Right lobe of liver (tissue), 6 donors: Measurements from ENCODE around the gene AKAP14. TPM values are rescaled to one million over a fixed set of nuclear protein-coding genes. Genes with fewer than 3 reads are reported as not detected.
"Not testable (repeated sequence)": the region's sequence is repeated elsewhere in the genome, so short reads cannot be mapped to it uniquely, and the experiment has no call there.

Source experiments
- ATAC-seq, 4 donors: fragments of 200-7000 bp; cut with Tn5 transposase; one replicate each; pipeline ENCODE4 v1.9.1; 2020; ENCODE audit warnings: mild to moderate bottlenecking in 4 of 4, moderate library complexity in 4 of 4
- DNase-seq, 3 donors: peaks; one replicate each; pipeline ENCODE4 v3.0.0-alpha.2; 2020
- H3K27ac ChIP-seq, 3 donors: fragments of 200-600 bp; one replicate each; pipeline ENCODE4 v1.8.0; 2022
- H3K27me3 ChIP-seq, 2 donors: fragments of 200-600 bp; one replicate each; pipeline ENCODE4 v1.8.0; 2022
- H3K36me3 ChIP-seq, 4 donors: fragments of 200-600 bp; sonication (generic) in 1 of 4; one replicate each; pipeline versions ENCODE4 v1.5.1 to v1.8.0; 2017 to 2022; ENCODE audit warnings: control low read depth in 1 of 4
- H3K4me1 ChIP-seq, 4 donors: fragments of 200-600 bp; sonication (generic) in 1 of 4; one replicate each; pipeline versions ENCODE4 v1.5.1 to v1.8.0; 2017 to 2022; ENCODE audit warnings: control low read depth in 1 of 4
- H3K4me3 ChIP-seq, 3 donors: fragments of 200-600 bp; one replicate each; pipeline ENCODE4 v1.8.0; 2022
- H3K9me3 ChIP-seq, 4 donors: fragments of 200-600 bp; sonication (generic) in 1 of 4; one replicate each; pipeline versions ENCODE4 v1.5.1 to v1.8.0; 2017 to 2022; ENCODE audit warnings: control low read depth in 1 of 4
- POLR2A ChIP-seq: fragments of 450-650 bp; IDR thresholded peaks from one replicate; pipeline ENCODE4 v1.6.1; 2017; ENCODE audit warnings: antibody characterized with exemption, mild to moderate bottlenecking
- WGBS: methylation state at CpG from one replicate; pipeline ENCODE4 v1.1.6; 2018; ENCODE audit warnings: low coverage, low lambda C conversion rate; ENCODE audit not compliant: insufficient coverage; ENCODE audit errors: missing lambda C conversion rate; 5-methylcytosine and 5-hydroxymethylcytosine counted together
- intact Hi-C, 2 donors: fragments of 100-400 bp; cut with DNase I; formaldehyde crosslinking; loops; one replicate each; pipeline versions ENCODE4 v1.11.2 to v1.14.1; 2022
- total RNA-seq, 6 experiments: library from RNA; depleted of rRNA in 2 of 6; stranded (reverse); fragments of >200 nt in 2 of 6; fragmentation: NEBNext Ultra II Directional in 3 of 6; extraction: Animal tissue kit (Norgen Biotek cat#: 25700) in 3 of 6; gene quantifications; one replicate each; pipeline versions ENCODE4 v1.1.0 to v1.2.4, GENCODE V29; 2016 to 2023
- TF ChIP-seq, protein P1 (sequence below), 4 donors: fragments of 200-600 bp in 3 of 4; fragments of 450-650 bp in 1 of 4; IDR thresholded peaks; one replicate each; pipeline versions ENCODE4 v1.5.1 to v1.8.0; 2016 to 2022; ENCODE audit warnings: antibody characterized with exemption in 4 of 4, mild to moderate bottlenecking in 2 of 4
- donor health status: DM: no; HTN: yes; CAD: no.
- donor health status: DM: no; HTN: no; CAD: no.
- donor health status: DM: no; HTN: no; CAD: no.
- donor health status: DM: no; HTN: yes; CAD: no.
- donor health status: DM: no; HTN: yes; CAD: no.

AKAP14 gene
- total RNA-seq, 6 experiments from 2014 or later: not detected

DNA sequence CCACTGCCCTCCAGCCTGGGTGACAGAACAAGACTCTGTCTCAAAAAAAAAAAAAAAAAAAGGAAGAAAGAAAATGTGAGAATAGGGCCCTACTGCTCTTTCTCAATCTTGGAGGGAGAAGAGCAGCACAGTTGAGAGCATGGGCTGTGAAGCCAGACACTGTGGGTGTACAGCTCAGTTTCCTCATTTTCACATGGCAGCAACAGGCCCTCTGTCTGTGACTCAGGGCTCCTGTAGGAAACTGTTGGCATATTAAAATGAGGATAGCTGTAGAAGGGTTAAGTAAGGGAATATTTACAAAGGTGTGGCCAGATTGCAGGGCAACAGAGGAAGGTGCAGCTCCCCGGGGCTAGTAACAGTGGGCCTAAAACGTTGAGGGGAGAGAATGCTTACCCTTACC is 3.4 kb downstream of the AKAP14 start:
- no peak overlapping the region for H3K4me3 ChIP-seq
- no peaks in the 10 kb centered on the region for H3K36me3 ChIP-seq
- no peaks in the 10 kb centered on the region for H3K4me1 ChIP-seq
- 26% methylated on average over 2 of the region's 2 CpGs for WGBS
- no peaks in the 10 kb centered on the region for H3K9me3 ChIP-seq
- DNase-seq: no peak
- no peak overlapping the region for H3K27ac ChIP-seq
- no peaks in the 10 kb centered on the region for H3K27me3 ChIP-seq
- ATAC-seq: peak in 3 of 4 donors; percentile 48 to 52 (median 49)
- no peak for TF ChIP-seq POLR2A
- intact Hi-C loops: no loop called here

DNA sequence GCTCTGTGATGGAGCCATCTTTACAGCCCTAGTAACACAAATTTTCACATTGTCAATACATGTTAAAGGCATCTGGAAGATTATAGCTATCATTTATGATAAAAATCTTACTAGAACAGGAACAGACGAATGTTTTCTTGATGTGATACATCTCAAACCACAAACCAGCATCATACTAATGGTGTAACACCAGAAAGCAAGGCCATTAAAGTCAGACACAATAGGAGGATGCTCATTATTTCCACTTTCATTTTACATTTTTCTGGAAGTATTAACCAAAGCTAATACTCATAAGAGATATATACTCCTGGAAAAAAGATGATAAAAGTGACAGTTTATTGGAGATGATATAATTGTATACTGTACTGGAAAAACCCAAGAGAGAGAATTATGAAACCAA is 5.3 kb downstream of the AKAP14 start:
- Histone ChIP-seq H3K9me3 (no peaks in the 10 kb centered on the region), H3K27ac (no peak overlapping the region), H3K4me1 (no peaks in the 10 kb centered on the region), H3K4me3 (no peak overlapping the region), H3K27me3 (no peaks in the 10 kb centered on the region), H3K36me3 (no peaks in the 10 kb centered on the region)
- intact Hi-C loops: no loop called here
- 33% methylated on average over 1 of the region's 1 CpG for WGBS
- ATAC-seq (no peak), DNase-seq (no peak)
- TF ChIP-seq, protein P1, sequence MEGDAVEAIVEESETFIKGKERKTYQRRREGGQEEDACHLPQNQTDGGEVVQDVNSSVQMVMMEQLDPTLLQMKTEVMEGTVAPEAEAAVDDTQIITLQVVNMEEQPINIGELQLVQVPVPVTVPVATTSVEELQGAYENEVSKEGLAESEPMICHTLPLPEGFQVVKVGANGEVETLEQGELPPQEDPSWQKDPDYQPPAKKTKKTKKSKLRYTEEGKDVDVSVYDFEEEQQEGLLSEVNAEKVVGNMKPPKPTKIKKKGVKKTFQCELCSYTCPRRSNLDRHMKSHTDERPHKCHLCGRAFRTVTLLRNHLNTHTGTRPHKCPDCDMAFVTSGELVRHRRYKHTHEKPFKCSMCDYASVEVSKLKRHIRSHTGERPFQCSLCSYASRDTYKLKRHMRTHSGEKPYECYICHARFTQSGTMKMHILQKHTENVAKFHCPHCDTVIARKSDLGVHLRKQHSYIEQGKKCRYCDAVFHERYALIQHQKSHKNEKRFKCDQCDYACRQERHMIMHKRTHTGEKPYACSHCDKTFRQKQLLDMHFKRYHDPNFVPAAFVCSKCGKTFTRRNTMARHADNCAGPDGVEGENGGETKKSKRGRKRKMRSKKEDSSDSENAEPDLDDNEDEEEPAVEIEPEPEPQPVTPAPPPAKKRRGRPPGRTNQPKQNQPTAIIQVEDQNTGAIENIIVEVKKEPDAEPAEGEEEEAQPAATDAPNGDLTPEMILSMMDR (IDR thresholded peaks at IDR 0.05): no peak
- no peak for TF ChIP-seq POLR2A

DNA sequence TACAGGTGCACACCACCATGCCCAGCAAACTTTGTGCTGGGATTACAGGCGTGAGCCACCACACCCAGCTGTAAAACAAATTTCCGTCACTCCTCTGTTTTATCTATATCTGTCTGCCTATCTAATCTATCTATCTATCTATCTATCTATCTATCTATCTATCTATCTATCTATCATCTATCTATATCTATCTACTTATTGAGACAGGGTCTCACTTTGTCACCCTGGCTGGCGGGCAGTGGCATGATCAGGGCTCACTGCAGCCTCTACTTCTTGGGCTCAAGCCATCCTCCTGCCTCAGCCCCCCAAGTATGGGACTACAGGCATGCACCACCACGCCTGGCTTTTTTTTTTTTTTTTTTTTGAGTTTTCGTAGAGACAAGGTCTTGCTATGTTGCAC is 20.6 kb downstream of the AKAP14 start:
- no peaks in the 10 kb centered on the region for H3K4me1 ChIP-seq
- intact Hi-C loops: no loop called here
- no peaks in the 10 kb centered on the region for H3K27me3 ChIP-seq
- no peaks in the 10 kb centered on the region for H3K36me3 ChIP-seq
- no peak for DNase-seq
- H3K9me3 ChIP-seq: no peaks in the 10 kb centered on the region
- no peak for ATAC-seq
- no peak overlapping the region for H3K4me3 ChIP-seq
- WGBS: 73% methylated on average over 5 of the region's 5 CpGs
- H3K27ac ChIP-seq: no peak overlapping the region
- TF ChIP-seq POLR2A: no peak
- TF ChIP-seq, protein P1 (IDR thresholded peaks at IDR 0.05): no peak

DNA sequence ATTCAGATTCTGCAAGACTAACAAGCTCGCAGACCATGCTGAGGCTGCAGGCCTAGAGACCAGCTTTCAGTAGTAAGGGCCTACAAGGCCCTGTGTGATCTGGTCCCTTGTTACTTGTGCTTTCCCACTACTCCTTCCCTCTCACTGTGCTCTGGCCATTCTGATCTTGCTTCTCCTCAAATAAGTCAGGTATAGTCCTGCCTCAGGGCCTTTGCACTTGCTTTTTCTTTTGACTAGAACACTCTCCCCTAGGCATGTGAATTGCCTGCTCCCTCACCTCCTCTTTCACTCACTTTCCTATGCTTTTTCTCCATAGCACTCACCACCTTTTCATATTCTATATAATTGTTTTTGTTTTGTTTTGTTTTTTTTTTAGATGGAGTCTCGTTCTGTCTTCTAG is 22.2 kb downstream of the AKAP14 start:
- Histone ChIP-seq H3K9me3 (no peaks in the 10 kb centered on the region), H3K36me3 (no peaks in the 10 kb centered on the region), H3K27me3 (no peaks in the 10 kb centered on the region), H3K27ac (no peak overlapping the region), H3K4me3 (no peak overlapping the region), H3K4me1 (no peaks in the 10 kb centered on the region)
- ATAC-seq (no peak), DNase-seq (no peak)
- 71% methylated on average over 2 of the region's 2 CpGs for WGBS
- TF ChIP-seq POLR2A: no peak
- TF ChIP-seq, protein P1 (IDR thresholded peaks at IDR 0.05): no peak
- intact Hi-C loops: no loop called here

DNA sequence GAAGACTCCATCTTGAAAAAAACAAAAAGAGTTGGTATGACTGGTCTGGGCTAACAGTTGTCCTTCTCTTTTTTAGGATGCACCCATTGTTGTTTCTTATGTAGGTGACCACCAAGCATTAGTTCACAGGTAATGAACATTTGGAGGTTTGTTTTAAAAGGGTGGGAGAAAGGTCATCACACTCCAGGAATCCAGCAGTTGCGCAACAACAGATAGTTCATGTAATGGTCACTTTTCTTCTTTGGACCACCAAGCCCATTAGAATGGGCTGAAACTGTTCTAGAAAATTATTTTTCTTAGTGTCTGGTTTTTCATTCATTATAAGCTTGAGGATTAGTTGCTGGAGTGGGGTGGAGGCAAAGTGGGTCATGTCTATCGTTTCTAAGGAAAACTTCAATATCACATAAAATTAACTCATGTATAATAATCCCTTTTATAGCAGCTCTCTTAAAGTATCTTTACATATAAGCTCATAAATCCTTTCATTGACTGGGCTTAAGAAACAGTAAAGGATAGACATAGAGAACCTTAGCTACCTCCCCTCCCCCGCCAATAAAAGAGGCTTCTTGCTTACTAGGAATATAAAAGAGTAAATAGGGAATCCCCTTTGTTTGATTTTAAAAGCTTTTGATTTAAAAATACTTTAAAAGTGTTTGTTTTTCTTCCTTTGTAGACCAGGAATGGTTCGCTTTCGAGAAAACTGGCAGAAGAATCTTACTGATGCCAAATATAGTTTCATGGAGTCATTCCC is 24.3 kb downstream of the AKAP14 start:
- H3K4me1 ChIP-seq: no peaks in the 10 kb centered on the region
- intact Hi-C loops: no loop called here
- DNase-seq (no peak), ATAC-seq (no peak)
- H3K36me3 ChIP-seq: no peaks in the 10 kb centered on the region
- no peak for TF ChIP-seq POLR2A
- TF ChIP-seq, protein P1 (IDR thresholded peaks at IDR 0.05): no peak
- no peaks in the 10 kb centered on the region for H3K9me3 ChIP-seq
- H3K27me3 ChIP-seq: no peaks in the 10 kb centered on the region
- no peak overlapping the region for H3K27ac ChIP-seq
- WGBS: 69% methylated on average over 5 of the region's 5 CpGs
- no peak overlapping the region for H3K4me3 ChIP-seq

DNA sequence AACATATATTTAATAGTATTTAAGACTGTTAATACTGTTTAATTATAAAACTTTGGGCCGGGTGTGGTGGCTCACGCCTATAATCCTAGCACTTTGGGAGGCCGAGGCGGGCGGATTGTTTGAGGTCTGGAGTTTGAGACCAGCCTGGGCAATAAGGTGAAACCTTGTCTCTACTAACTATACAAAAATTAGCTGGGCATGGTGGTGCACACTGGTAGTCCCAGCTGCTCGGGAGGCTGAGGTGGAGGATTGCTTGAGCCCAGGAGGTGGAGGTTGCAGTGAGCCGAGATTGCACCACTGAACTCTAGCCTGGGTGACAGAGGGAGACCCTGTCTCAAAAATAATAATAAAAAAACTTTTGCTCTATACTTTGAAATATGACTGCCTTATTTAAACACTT is 26.7 kb downstream of the AKAP14 start:
- H3K4me1 ChIP-seq, H3K4me3 ChIP-seq, intact Hi-C loops, H3K36me3 ChIP-seq, H3K27ac ChIP-seq, H3K27me3 ChIP-seq, H3K9me3 ChIP-seq, DNase-seq, ATAC-seq: not testable (repeated sequence)
- WGBS: 88% methylated on average over 6 of the region's 7 CpGs
